GM12891 (cell line): ENCODE measurements around the gene BABAM2.

Experiments used
- POLR2A ChIP-seq: IDR thresholded peaks from 2 replicates; pipeline ENCODE4 v1.6.1; 2011; ENCODE audit warnings: low read depth, low read length, control low read depth
- POLR2AphosphoS5 ChIP-seq: IDR thresholded peaks from 2 replicates; pipeline ENCODE4 v1.6.1; 2011; ENCODE audit warnings: low read depth, low read length, control low read depth
- TAF1 ChIP-seq: IDR thresholded peaks from 2 replicates; pipeline ENCODE4 v1.6.1; 2011; ENCODE audit warnings: low read depth, low read length, control low read depth

DNA sequence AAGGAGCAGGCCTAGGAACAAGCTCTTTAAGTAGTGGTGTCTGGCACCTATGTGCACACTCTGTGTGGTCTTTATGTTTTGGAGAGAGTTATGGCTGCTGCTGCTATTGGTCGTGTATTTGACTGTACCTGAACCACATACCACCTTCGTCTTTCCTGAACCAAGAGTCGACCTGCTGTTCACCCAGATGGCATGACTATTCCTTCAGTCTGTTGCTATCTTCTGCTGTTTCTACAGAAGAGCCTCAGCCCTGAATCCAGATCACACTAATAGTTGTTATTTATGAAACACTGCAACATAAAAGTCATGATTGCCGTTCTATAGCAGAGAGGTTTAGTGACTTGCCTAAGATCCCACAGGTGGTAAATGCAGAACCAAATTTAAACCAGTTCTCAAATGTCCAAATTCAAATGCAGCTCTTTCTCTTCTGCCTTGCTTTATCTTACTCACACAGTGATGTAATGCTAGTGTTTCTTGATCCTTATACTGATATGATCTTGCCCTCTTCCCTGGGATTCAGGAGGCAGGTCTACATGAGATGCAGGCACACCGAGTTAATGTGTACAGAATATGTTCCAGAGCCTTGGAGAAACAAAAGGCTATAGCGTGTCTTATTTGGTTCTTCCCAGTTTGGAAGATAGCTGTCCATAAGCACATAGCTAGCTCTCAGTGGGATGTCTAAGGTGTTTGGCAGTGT lies 380.1 kb downstream of the BABAM2 start:
- TF ChIP-seq POLR2AphosphoS5 (no peak), POLR2A (no peak), TAF1 (no peak)
